ENCODE measurements around the gene TRAF2. TPM values are rescaled to one million over a fixed set of nuclear protein-coding genes. Genes with fewer than 3 reads are reported as not detected.

TRAF2 gene
- total and polyA plus RNA-seq, 9 of the 15 experiments (the other 6 are each of a cell fraction or from before 2014, with no cell fraction given), result 0.24 to 45.2 (median 18.0) TPM

DNA sequence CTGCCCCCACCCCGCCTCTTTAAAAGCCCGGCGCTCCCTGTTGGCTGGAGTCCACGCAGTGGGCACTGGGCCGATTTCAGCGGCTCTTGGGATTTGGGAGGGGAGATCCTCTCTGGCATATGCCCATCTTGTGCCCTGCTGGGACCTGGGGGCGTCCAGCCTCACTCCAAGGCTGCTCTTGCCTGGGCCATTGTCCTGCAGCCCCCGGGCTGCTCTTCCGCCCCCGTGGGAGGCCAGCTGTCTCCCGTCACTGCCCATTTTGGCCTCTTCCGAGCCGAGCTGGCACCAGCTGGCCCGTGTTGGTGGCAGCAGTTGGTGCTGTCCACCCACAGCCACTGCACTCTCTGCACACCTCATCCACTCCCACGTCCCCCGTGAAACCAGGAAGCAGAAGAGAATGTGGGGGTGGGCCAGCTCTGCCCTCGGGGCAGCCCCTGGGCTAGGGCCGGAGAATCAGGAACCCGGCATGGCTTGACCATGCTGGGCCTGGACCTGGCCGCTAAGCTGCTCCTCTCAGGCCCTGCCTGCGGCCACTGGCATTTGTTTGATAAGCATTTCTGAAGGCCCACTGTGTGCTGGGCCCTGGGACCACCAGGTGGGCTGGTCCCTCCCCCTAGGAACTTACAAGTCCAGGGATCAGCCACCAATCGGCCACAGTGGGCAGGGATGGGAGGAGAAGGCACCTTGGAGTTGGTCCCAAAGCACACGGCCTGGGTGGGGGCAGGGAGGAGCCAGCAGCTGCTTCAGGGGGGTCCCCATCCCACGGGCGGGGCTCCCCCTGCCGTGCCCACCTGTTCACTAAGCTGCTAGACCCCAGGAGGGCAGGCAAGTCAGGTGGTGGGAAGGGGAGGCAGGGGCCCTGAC, 60.9 kb downstream of the TRAF2 start:
- intact Hi-C loops (cut with micrococcal nuclease) (loop anchor here (5.0 kb wide), 2 partner anchors 45 to 160 kb away; partner anchors contain the start of gene PAXX), in situ Hi-C loops (cut with MboI) (loop anchor here (5.0 kb wide), 1 partner anchor 90 kb away; no protein-coding TSS in a partner anchor)
- Histone ChIP-seq H3K4me1 (replicated peaks in 1 of 2; ENCODE audit: control insufficient read depth in 2 of 2, insufficient read depth in 2 of 2, low read length in 2 of 2) (peaks cover 24 to 84% of the 10 kb centered on the region in 2 experiments), H3K79me2 (ENCODE audit: control insufficient read depth, insufficient read depth, low read length) (peaks cover 22% of the 10 kb centered on the region), H3K36me3 (ENCODE audit: control insufficient read depth, insufficient read depth, low read length) (peaks cover 12% of the 10 kb centered on the region; the same call in 1 of the 3 replicates), H3K4me2 (ENCODE audit: insufficient read depth, low read length) (no peak overlapping the region), H3K9ac (ENCODE audit: insufficient read depth in 1 of 2, low read depth in 2 of 2, low read length in 2 of 2) (peak overlapping the region in 1 of 2 experiments; percentile 86; a peak in 2 of 4 replicates), H2AFZ (ENCODE audit: low read depth, low read length) (no peak overlapping the region), H3K27ac (ENCODE audit: extremely low read depth, low read depth, low read length) (no peak overlapping the region), H3K27me3 (ENCODE audit: control insufficient read depth in 2 of 2, insufficient read depth in 2 of 2, low read length in 2 of 2) (no peaks in the 10 kb centered on the region), H3K4me3 (no peak overlapping the region), H4K20me1 (replicated peaks; ENCODE audit: control insufficient read depth, insufficient read depth, low read length) (no peaks in the 10 kb centered on the region), H3K9me3 (replicated peaks; ENCODE audit: control insufficient read depth, insufficient read depth, low read depth, low read length) (no peaks in the 10 kb centered on the region), H3K9me1 (ENCODE audit: control insufficient read depth, insufficient read depth, low read length) (peaks cover 2% of the 10 kb centered on the region)
- TF ChIP-seq IRF2 (CRISPR knock-in tag; IDR thresholded peaks at IDR 0.05) (0 out of 2 replicates have a peak, but pooled peaks have one; percentile 41), ZKSCAN1 (IDR thresholded peaks at IDR 0.05; ENCODE audit: low read depth, low read length) (peak; percentile 80)
- TF ChIP-seq, protein P1, sequence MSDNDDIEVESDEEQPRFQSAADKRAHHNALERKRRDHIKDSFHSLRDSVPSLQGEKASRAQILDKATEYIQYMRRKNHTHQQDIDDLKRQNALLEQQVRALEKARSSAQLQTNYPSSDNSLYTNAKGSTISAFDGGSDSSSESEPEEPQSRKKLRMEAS (CRISPR knock-in tag; IDR thresholded peaks at IDR 0.05), result no peak
- CTCF ChIA-PET (ENCODE audit: low intra/inter-chr PET ratio), result interaction anchor here (2.0 to 3.4 kb wide), 2 partner anchors 81 to 87 kb away, joined by 17 to 47 read pairs; partner anchors contain the start of gene ABCA2
- DNase-seq (ENCODE audit: extremely low read depth in 1 of 4, low spot score in 3 of 4) (no peak), ATAC-seq (no peak), FAIRE-seq (no peak)
- 79% methylated on average over 19 of the region's 26 CpGs for WGBS (ENCODE audit: insufficient coverage, low coverage, missing lambda C conversion rate)
- POLR2A ChIA-PET, result interaction anchor here (0.8 to 1.9 kb wide), 4 partner anchors 10 to 88 kb away, joined by 3 to 8 read pairs (median 6); no protein-coding TSS in a partner anchor
- BruUV-seq (replicated peaks), result no TSS peak
